ENCODE results near the gene TXNDC17.
"Not testable (repeated sequence)": the region's sequence is repeated elsewhere in the genome, so short reads cannot be mapped to it uniquely, and the experiment has no call there.

TXNDC17 gene

DNA sequence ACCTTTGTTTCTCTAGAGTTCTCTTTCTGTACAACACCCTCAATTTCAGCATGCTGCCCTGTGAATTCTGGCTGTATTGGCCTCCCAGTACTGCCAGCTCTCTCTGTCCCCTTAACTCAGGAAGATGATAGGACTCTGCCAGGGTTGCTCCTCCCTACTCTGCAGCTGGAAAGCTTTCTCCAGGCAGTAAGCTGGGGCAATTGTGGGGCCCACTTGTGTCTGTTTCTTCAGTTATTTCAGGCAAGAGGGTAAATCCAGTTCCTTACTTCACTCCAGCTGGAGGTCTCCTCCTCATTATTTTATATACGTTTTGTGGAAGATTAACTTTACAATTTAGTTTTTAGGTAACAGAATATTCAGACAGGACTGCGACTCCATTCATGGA, 20.6 kb downstream of the TXNDC17 start:
- DNase-seq (ENCODE audit: low spot score), result no peak

DNA sequence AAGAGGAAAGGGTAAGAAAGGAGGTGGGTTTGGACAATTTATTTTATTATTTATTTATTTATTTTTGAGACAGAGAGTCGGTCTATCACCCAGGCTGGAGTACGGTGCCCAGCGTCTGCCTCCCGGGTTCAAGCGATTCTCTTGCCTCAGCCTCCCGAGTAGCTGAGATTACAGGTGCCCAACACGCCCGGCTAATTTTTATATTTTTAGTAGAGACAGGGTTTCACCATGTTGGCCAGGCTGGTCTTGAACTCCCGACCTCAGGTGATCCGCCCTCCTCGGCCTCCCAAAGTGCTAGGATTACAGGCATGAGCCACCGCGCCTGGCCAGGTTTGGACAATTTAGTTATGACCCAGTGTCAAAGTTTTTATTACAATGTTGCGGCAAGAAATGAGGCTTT, 22.3 kb downstream of the TXNDC17 start:
- not testable (repeated sequence) for DNase-seq (ENCODE audit: low spot score)

- DNase-seq (ENCODE audit: low spot score), result peak; percentile 91
Observed at GRCh38 chr17:6666077-6666521, 25.2 kb downstream of the TXNDC17 start.

GRCh38 chr17:6666557-6666956, 25.7 kb downstream of the TXNDC17 start:
- DNase-seq (ENCODE audit: low spot score), result no peak

DNA sequence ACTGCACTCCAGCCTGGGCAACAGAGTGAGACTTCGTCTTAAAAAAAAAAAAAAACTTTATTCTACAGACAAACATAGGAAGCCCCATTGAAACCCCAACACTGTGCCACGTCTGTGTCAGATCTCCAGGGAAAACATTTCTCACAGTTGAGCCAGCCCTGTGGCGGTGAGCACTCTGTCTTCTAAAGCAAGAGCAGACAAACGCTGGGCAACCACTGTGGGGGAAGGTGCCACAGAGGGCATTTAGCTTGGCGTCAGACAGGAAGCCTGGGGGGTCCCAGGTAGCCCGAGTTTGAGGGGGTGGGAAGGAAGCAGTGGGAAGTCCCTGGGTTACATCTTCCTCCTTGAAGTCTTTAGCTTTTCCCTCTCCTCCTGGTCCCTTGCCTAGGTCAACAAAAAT, 26.7 kb downstream of the TXNDC17 start:
- no peak for DNase-seq (ENCODE audit: low spot score)

DNA sequence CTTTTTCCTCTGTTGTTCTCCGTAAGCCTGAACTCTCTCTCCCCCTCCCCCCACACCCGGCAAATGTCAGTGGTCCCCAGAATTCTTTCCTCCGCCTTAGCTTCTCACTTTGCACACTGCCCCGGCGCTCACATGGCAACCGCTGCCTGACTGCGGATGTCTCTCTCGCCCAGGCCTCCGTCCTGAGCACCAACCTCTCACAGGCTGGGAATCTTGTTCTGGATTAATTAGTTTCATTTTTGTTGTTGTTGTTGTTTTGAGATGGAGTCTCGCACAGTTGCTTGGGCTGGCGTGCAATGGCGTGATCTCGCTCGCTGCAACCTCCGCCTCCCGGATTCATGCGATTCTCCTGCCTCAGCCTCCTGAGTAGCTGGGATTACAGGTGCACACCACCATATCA, 27.4 kb downstream of the TXNDC17 start:
- DNase-seq (ENCODE audit: low spot score), result no peak

GRCh38 chr17:6668727-6669425, 28.0 kb downstream of the TXNDC17 start:
- DNase-seq (ENCODE audit: low spot score), result no peak

DNA sequence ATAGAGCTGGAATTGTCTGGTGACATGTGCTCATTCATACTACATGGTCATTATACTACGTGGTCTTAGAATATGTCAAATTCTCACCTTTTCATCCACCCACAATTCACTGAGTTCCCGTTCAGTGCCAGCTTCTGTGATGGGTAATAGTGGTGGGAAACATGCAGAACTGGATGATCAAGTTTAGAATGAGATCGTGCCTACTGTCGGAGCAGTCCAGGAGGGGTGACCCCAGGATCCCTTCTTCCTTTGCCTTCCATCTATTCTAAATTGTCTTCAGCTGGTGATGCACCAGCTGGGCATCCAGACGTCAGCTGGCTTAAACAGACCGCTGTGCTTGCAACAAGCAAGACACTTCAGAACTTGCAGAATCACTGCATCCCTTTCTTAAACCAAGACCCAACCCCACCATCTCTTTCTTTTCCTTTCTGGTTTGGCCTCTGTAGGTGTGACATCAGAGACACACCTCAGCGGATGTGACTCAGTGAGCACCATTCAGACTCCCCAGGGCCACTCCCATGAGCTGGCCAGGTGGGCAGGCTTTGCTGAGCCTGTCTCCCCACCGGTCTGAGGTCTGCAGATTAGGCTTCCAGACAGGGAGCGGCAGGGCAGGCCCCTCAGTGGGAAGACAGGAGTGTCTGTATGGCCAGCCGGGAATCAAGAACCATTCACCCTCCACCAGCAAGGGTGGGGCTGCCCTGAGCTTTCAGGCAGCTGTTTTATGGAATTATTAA, 28.8 kb downstream of the TXNDC17 start:
- DNase-seq (ENCODE audit: low spot score), result no peak

DNA sequence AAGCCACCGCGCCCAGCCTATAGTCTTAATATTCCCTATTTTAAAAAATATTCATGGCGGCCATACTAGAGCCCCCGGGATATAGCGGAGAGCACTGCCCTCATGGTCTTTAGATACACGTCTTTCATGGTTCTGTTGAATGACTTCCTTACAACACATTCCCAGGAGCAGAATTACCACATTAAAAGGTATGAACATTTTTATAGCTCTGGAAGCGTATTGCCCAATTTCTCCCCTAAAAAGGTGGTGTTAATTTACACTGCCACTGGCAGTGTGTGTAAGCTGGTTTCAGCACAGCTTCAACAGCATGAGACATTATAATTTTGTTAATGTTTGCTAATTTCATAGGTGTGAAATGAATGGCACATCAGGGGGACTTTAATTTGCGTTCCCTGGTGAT, 29.7 kb downstream of the TXNDC17 start:
- no peak for DNase-seq (ENCODE audit: low spot score)

DNA sequence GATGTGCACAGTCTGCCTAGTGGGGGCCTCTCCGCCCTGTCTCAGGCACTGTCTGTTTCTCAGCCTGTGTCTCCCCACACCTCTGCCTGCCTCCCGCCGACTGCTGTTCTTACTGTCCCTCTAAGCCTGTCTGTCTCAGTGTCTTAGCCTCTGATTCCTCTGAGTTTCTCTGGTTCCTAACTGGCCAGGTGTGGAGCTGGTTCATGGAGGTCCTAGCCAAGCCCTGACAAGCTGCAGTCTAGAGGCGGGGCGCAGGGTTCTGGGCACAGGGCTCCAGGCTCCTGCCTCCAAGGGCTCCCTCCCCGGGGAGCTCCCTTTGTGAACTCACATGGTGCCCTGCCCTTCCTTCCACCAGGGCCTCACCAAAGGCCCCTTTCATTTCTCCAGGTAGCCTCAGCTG, 30.1 kb downstream of the TXNDC17 start:
- no peak for DNase-seq (ENCODE audit: low spot score)

DNA sequence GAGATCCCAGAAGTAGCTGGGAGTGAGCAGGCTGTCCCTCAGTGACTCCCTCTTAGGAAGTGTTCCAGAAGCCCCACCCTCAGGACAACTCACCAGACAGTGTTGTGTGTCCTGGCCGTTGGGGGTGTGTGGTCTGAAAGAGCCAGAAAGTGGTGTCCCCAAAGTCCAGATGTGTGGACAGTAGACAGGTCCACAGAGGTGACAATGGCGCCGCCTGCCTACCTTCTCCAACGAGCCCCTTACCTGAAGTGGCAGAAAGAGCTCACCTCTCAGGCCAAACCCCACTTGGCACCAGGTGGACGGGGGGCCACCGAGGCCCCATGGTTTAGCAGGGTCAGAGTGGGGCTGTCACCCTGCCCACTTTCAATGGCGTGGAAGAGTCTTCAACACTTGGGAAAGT, 30.6 kb downstream of the TXNDC17 start:
- DNase-seq (ENCODE audit: low spot score), result no peak

DNA sequence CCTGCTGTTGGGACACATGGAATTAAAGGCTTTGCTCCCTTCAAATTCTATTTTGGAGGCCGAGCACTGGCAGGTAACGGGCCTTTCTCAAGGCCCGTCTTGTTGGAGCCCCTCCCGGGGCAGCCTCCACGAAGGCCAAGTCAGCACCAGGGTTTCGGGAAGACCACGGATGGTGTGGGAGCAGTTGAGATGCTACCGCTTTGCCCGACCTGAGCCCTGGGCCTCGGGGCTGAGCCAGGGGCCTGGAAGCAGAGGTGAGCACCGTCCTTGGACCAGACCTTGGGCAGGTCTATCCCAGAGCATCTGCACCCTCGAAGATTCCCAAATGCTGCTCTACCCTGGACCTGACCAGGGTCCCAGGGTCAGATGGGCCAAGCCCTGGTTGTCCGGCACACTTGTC, 33.7 kb downstream of the TXNDC17 start:
- no peak for DNase-seq (ENCODE audit: low spot score)

GRCh38 chr17:6675201-6675825, 34.5 kb downstream of the TXNDC17 start:
- DNase-seq (ENCODE audit: low spot score), result no peak

DNA sequence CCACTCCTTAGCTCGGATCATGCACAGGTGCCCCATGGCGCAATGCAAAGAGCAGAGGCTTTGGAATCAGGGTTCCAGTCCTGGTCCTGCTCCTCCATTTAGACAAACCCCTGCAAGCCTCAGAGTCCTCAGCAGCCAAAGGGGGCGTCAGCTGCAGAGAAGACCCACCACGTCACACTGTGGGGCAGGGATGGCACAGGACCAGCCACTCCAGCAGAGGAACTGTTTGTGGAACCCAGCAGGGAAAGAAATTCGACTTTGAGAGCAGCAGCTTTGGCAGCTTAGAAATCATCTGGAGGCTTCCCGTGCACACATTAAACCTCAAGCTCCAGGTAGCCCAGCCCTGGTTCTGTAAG, 35.9 kb downstream of the TXNDC17 start:
- DNase-seq (ENCODE audit: low spot score), result no peak

DNA sequence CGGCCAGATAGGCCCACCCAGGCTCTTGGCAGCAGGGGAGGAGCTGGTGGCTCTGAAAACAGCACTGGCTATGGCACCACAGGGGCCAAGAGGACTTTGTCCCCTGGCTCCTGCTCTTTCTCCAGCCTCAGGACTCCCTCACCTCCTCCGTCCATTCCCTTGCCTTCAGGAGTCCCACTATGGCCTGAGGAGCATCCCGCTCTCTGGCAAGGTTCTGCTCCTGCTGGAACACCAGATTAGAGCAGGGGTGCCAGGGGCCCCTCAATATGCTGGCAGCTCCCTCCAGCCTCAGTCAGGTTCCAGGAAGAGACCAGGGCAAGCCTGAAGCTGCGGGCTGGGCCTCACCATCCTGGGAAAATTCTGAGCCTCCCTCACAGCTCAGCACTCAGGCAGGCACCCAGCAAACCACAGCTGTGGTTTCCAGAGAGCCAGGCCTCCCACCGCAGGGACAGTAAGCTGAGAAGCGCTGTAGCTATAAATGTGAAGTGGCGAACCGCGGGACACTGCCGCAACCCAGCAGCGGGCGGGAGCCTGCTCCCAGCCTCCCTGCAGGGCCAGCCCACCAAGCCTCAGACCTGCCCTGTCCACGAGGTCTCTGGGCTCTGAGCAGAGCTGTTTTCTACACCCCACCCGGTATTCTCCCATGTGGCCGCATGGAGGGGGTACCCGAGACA, 36.4 kb downstream of the TXNDC17 start:
- DNase-seq (ENCODE audit: low spot score), result peak; percentile 78

- DNase-seq (ENCODE audit: low spot score), result no peak
Observed at GRCh38 chr17:6677946-6678345, 37.1 kb downstream of the TXNDC17 start.

GRCh38 chr17:6679241-6679640, 38.4 kb downstream of the TXNDC17 start:
- DNase-seq (ENCODE audit: low spot score), result no peak

DNA sequence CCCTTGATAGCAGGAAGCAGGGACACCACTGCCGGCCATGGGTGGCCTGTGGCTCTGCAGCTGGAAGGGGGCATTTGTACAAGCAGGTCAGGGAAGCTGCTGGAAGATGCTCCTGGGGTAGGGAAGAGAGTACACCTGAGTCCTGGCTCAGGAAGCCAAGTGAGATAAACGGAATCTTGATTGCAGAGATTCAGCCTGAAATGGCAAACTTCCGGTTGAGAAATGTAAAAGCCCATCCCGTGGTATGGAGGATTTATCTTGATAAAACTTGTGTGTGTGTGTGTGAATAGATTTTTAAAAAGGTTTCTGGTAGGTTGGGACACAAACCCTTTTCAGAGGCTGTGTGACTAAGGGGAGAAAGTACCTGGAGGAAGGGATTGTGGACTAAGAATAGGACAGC, 40.3 kb downstream of the TXNDC17 start:
- DNase-seq (ENCODE audit: low spot score), result no peak

- no peak for DNase-seq (ENCODE audit: low spot score)
Observed at GRCh38 chr17:6681671-6682070, 40.8 kb downstream of the TXNDC17 start.

DNA sequence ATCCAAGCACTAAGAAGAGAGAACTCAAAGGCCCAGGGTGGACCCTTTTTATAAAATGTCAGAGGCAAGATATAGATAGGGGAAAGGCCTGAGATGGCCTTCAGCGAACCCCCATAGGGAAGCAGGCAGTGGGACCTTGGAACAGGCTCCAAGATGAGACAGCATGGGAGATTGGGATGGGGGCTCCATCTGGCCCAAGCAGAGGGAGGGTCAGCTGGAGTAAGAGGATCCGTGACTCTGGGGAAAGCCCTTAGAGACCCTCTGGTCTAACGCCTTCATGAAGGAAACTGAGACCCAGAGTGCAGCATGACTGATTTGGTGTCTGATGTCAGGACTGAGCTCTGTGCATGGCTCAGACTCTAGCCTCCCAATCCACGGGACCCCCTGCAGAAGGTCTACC, 41.5 kb downstream of the TXNDC17 start:
- no peak for DNase-seq (ENCODE audit: low spot score)

GRCh38 chr17:6683081-6683684, 42.3 kb downstream of the TXNDC17 start:
- no peak for DNase-seq (ENCODE audit: low spot score)

DNA sequence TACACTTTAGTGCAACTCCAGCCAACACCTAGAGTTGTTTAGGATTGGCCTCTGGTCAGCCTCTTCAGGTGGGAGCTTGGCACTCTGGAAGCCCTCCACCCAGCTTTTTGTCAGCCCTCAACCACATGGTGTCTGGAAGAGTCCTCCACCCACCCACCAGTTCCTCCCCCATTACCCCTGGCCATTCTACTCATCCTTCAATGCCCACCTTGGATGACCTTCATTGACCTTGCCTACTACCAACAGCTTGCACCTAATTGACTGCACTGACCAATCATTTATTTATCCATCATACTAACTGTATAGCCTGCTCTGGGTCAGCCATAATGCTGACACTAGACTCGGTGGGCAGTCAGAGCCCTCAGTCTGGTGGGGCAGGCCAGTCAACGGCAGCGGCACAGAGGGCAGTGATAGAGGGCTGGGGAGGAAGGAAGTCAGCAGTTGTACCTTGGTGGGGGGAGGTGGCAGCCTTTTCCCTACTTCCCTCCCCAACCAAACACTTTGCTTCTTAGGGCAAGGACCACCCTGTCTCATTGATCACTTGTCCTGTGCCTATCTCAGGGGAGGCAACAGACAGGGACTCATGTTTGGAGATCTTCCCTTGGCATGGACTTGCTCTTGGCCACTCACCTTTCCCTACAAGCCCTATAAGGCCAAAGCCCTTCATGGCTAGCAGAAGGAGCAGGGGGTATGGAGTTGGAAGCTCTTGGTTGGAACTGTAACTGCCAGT, 43.0 kb downstream of the TXNDC17 start:
- no peak for DNase-seq (ENCODE audit: low spot score)

Measured in AG20443 (cell line).